CD4-positive, alpha-beta T cell treated with Interleukin-17A for 1 hour (primary cell): ENCODE results near the gene XPO6.
A peak's percentile ranks its signal among the peaks of the same experiment; 100 is the strongest.
"Not testable (repeated sequence)": the region's sequence is repeated elsewhere in the genome, so short reads cannot be mapped to it uniquely, and the experiment has no call there.

Experiments used
- DNase-seq: peaks from one replicate; pipeline ENCODE4 v3.0.0-alpha.2; 2020

XPO6 gene

GRCh38 chr16:28211758-28212531, at the start of gene XPO6:
Gene XPO6 (minus strand): TSS chr16:28211965. CDS start chr16:28211368, 597 bp downstream.
- peak; percentile 97 for DNase-seq

- DNase-seq = no peak
Measured at GRCh38 chr16:28260193-28260592, 48.4 kb upstream of the XPO6 start.

- no peak for DNase-seq
Measured at GRCh38 chr16:28259781-28260150, 48.0 kb upstream of the XPO6 start.

GRCh38 chr16:28259091-28259780, 47.5 kb upstream of the XPO6 start:
- no peak for DNase-seq

- no peak for DNase-seq
Measured at GRCh38 chr16:28258567-28258966, 46.8 kb upstream of the XPO6 start.

- DNase-seq = no peak
Measured at GRCh38 chr16:28257256-28257655, 45.5 kb upstream of the XPO6 start.

- DNase-seq = no peak
Measured at GRCh38 chr16:28255838-28256237, 44.1 kb upstream of the XPO6 start.

GRCh38 chr16:28254158-28254557, 42.4 kb upstream of the XPO6 start:
- no peak for DNase-seq

- DNase-seq = no peak
Measured at GRCh38 chr16:28250999-28251398, 39.2 kb upstream of the XPO6 start.

- not testable (repeated sequence) for DNase-seq
Measured at GRCh38 chr16:28249483-28249882, 37.7 kb upstream of the XPO6 start.

GRCh38 chr16:28241924-28242323, 30.2 kb upstream of the XPO6 start:
- no peak for DNase-seq

- DNase-seq = no peak
Measured at GRCh38 chr16:28237754-28238357, 26.1 kb upstream of the XPO6 start.

GRCh38 chr16:28231763-28232162, 20.0 kb upstream of the XPO6 start:
- no peak for DNase-seq

GRCh38 chr16:28223909-28224308, 12.1 kb upstream of the XPO6 start:
- not testable (repeated sequence) for DNase-seq

- DNase-seq = not testable (repeated sequence)
Measured at GRCh38 chr16:28219777-28220176, 8.0 kb upstream of the XPO6 start.

GRCh38 chr16:28219282-28219681, 7.5 kb upstream of the XPO6 start:
- no peak for DNase-seq

GRCh38 chr16:28218109-28218508, 6.3 kb upstream of the XPO6 start:
- DNase-seq = peak; percentile 86

- DNase-seq = no peak
Measured at GRCh38 chr16:28217326-28217725, 5.6 kb upstream of the XPO6 start.

GRCh38 chr16:28213396-28213795, 1.6 kb upstream of the XPO6 start:
- no peak for DNase-seq

GRCh38 chr16:28212532-28212873, 738 bp upstream of the XPO6 start:
- no peak for DNase-seq

- DNase-seq = peak; percentile 41
Measured at GRCh38 chr16:28210979-28211588, 681 bp downstream of the XPO6 start.

GRCh38 chr16:28210264-28210663, 1.5 kb downstream of the XPO6 start:
- DNase-seq = no peak

- no peak for DNase-seq
Measured at GRCh38 chr16:28208824-28209223, 2.9 kb downstream of the XPO6 start.

- DNase-seq = no peak
Measured at GRCh38 chr16:28208131-28208530, 3.6 kb downstream of the XPO6 start.
